Dendritic cell treated with granulocyte-macrophage colony-stimulating factor and Interleukin-4, amounts not matched to agents 40 ng/mL and 50 ng/mL, for 4 days (primary cell): Measurements from ENCODE around the gene OR6N2.

ENCODE experiments used
- H3K27ac Mint-ChIP-seq: one replicate; pipeline ENCODE4 v1.8.0; 2022; ENCODE audit warnings: mild to moderate bottlenecking, mixed read lengths
- H3K27me3 Mint-ChIP-seq: one replicate; pipeline ENCODE4 v1.8.0; 2022; ENCODE audit warnings: mild to moderate bottlenecking, mixed read lengths
- H3K36me3 Mint-ChIP-seq: one replicate; pipeline ENCODE4 v1.8.0; 2022; ENCODE audit warnings: low read depth, mixed read lengths
- H3K4me1 Mint-ChIP-seq: one replicate; pipeline ENCODE4 v1.8.0; 2022; ENCODE audit warnings: low read depth, mixed read lengths
- H3K4me3 Mint-ChIP-seq: one replicate; pipeline ENCODE4 v1.8.0; 2022; ENCODE audit warnings: mild to moderate bottlenecking, moderate library complexity, mixed read lengths
- H3K9me3 Mint-ChIP-seq: one replicate; pipeline ENCODE4 v1.8.0; 2022; ENCODE audit warnings: mixed read lengths
- intact Hi-C: fragments of 100-400 bp; cut with micrococcal nuclease; formaldehyde crosslinking; loops from one replicate; pipeline ENCODE4 v1.15.0; 2022

Gene OR6N2

GRCh38 chr1:158728510-158729225, 52.3 kb downstream of the OR6N2 start:
- intact Hi-C loops: no loop called here

GRCh38 chr1:158724442-158724841, 56.6 kb downstream of the OR6N2 start:
- H3K27me3 Mint-ChIP-seq: peaks cover 6% of the 10 kb centered on the region
- no peak overlapping the region for H3K4me3 Mint-ChIP-seq
- no peaks in the 10 kb centered on the region for H3K9me3 Mint-ChIP-seq
- intact Hi-C loops: no loop called here
- no peaks in the 10 kb centered on the region for H3K36me3 Mint-ChIP-seq
- H3K27ac Mint-ChIP-seq: no peak overlapping the region
- H3K4me1 Mint-ChIP-seq: peaks cover 10% of the 10 kb centered on the region

More at GRCh38 chr1:158728510-158729225, 52.3 kb downstream of the OR6N2 start:
- no peak overlapping the region for H3K4me3 Mint-ChIP-seq
- H3K4me1 Mint-ChIP-seq: peaks cover 11% of the 10 kb centered on the region
- H3K9me3 Mint-ChIP-seq: no peaks in the 10 kb centered on the region
- no peak overlapping the region for H3K27ac Mint-ChIP-seq
- H3K36me3 Mint-ChIP-seq: no peaks in the 10 kb centered on the region
- H3K27me3 Mint-ChIP-seq: peaks cover 4% of the 10 kb centered on the region
